ENCODE data around the gene FAM185A. TPM values are rescaled to one million over a fixed set of nuclear protein-coding genes. Genes with fewer than 3 reads are reported as not detected.
"Not testable (repeated sequence)": the region's sequence is repeated elsewhere in the genome, so short reads cannot be mapped to it uniquely, and the experiment has no call there.

The FAM185A gene
- total RNA-seq, 4 donors from 2014 or later, result 19.8 to 35.8 (median 31.6) TPM

DNA sequence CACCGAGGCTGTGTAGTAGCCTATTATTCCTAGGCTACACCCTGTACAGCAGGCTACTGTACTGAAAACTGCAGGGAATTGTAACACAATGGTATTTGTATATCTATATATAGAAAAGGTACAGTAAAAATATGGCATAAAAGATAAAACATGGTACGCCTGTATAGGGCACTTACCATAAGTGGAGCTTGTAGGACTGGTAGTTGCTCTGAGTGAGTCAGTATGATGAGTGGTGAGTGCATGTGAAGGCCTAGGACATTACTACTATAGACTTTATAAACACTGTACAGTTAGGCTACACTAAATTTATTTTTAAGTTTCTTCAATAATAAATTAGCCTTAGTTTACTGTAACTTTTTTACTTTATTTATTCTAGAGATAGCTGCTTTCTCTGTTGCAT is 40.0 kb downstream of the FAM185A start:
- H3K9me3 ChIP-seq; H3K27ac ChIP-seq; H3K27me3 ChIP-seq; H3K36me3 ChIP-seq; H3K4me1 ChIP-seq; intact Hi-C loops (cut with DNase I); DNase-seq; H3K4me3 ChIP-seq (replicated peaks in 1 of 3): not testable (repeated sequence)
- WGBS, 2 donors, result 83 to 91% methylated on average over 2 of the region's 2 CpGs

DNA sequence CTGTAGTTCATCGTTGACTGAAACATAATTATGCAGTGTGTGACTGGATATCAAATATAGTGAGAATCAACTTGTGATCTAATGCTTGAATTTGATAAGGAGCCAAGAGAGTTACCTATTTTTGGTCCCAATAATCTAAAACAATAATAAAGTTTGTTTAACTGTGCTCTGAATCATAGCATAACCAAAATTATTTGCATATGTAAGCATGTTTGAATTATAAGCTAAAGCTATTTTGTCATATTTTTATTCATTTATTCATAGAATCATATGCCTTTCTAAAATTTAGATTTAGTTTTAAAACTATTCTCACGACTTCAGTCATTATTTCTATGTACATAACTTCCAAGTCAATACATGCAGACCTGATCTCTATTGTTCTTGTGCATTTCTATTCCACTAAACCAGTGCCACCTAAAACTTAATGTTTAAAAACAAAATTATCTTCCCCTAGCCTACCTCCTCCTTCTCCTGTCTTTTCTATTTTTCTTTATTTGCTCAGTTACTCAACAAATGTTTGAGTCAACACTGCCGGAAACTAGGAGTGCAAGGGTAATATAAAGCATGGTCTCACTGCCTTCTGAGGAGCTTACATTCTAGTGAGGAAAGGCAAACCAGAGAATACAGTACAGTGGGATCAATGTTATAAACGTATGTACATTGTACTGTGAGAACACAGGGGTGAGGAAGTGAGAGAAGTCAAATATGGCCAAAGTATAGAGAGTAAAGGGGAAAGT is 41.7 kb downstream of the FAM185A start:
- H3K27me3 ChIP-seq; DNase-seq; intact Hi-C loops (cut with DNase I); H3K9me3 ChIP-seq; H3K36me3 ChIP-seq; H3K4me3 ChIP-seq (replicated peaks in 1 of 3); H3K27ac ChIP-seq; H3K4me1 ChIP-seq: not testable (repeated sequence)
- 91 to 93% methylated on average over 4 of the region's 4 CpGs for WGBS, 2 donors

DNA sequence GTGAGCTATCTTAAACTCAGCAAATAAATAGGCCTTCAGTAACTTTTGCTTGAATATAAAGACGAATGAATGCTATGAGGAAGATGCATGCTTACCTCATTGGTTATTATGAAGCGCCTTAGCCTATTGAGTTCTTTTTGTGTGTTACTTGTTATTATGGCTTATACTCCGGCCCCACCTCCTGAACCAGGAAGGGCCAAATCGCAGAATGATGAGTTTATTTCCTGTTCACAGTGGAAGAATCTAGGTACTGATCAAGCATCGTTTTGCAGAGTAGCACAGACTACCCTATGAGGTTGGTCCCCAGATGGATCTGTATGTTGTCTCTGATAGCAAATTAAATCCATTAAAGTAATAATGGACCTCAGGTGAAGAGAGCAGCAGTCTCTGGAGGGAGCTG is 42.6 kb downstream of the FAM185A start:
- H3K27ac ChIP-seq; DNase-seq; H3K4me3 ChIP-seq (replicated peaks in 1 of 3); H3K27me3 ChIP-seq; intact Hi-C loops (cut with DNase I); H3K4me1 ChIP-seq; H3K9me3 ChIP-seq; H3K36me3 ChIP-seq: not testable (repeated sequence)
- 90 to 98% methylated on average over 5 of the region's 5 CpGs for WGBS, 2 donors

DNA sequence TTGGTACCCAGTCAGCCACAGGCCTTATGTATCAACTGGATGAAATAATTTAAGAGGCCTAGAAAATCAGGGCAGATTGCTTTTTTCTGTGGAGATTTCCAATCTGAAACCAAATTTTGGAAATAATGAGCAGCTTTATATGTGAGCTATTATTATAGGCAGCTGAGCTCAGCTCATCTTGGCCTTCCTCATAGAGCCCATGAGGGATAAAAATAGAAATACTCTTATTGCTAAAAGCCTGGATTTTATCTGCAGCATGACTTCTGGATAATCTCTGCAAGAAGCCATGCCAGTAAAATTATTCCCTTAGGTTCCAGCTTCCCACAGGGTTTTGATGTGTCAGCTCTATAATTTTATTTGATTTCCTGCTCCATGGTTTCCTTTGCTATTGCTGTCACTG is 43.0 kb downstream of the FAM185A start:
- H3K36me3 ChIP-seq; intact Hi-C loops (cut with DNase I); H3K4me3 ChIP-seq (replicated peaks in 1 of 3); H3K4me1 ChIP-seq; H3K9me3 ChIP-seq; H3K27ac ChIP-seq; H3K27me3 ChIP-seq; DNase-seq: not testable (repeated sequence)

DNA sequence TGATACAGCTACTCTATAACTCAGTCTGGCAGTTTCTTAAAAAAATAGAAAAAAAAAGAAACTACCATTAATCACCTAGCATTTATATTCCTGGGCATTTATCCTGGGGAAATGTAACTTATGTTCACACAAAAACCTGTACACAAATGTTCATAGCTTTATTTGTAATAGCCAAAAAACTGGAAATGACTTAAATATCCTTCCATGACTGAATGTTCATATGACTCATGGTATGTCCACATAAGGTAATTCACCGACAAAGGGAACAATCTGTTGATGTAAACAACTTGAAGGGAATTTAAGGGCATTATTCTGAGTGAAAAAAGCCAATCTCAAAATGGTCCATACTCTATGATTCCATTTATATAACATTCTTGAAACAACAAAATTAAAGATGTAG is 45.8 kb downstream of the FAM185A start:
- intact Hi-C loops (cut with DNase I), result not testable (repeated sequence)

DNA sequence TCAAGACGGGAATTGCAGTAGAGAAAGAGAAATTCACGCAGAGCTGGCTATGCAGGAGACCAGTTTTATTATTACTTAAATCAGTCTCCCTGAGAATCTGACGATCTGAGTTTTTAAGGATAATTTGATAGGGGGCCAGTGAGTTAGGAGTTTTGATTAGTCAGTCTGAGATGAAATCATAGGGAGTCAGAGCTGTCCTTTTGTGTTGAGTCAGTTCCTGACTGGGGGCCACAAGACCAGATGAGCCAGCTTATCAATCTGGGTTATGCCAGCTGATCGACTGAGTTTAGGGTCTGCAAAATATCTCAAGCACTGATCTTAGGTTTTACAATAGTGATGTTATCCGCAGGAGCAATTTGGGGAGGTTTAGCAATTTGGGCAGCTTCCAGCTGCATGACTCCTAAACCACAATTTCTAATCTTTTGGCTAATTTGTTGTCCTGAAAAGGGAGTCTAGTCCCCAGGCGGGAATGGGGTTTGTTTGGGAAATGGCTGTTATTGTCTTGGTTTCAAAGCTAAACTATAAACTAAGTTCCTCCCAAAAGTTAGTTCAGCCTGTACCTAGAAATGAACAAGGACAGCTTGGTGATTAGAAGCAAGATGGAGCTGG is 47.3 kb downstream of the FAM185A start:
- H3K4me1 ChIP-seq; H3K4me3 ChIP-seq (replicated peaks in 1 of 3); intact Hi-C loops (cut with DNase I); DNase-seq; H3K9me3 ChIP-seq; H3K27me3 ChIP-seq; H3K27ac ChIP-seq; H3K36me3 ChIP-seq: not testable (repeated sequence)
- WGBS, 2 donors, result 89 to 93% methylated on average over 2 to 3 of the region's 6 CpGs

More for the DNA sequence above, 45.8 kb downstream of the FAM185A start:
- H3K27me3 ChIP-seq; H3K4me1 ChIP-seq; H3K36me3 ChIP-seq; H3K4me3 ChIP-seq (replicated peaks in 1 of 3); H3K9me3 ChIP-seq; H3K27ac ChIP-seq; DNase-seq: not testable (repeated sequence)
- WGBS, 2 donors, result 76 to 89% methylated on average over 1 of the region's 1 CpG

- Histone ChIP-seq H3K9me3 (no peaks in the 10 kb centered on the region), H3K36me3 (peaks cover 0 to 5% of the 10 kb centered on the region in 2 donors), H3K27ac (no peak overlapping the region), H3K4me1 (no peaks in the 10 kb centered on the region), H3K4me3 (replicated peaks in 1 of 3) (no peak overlapping the region), H3K27me3 (no peaks in the 10 kb centered on the region)
- TF ChIP-seq CTCF (IDR thresholded peaks at IDR 0.05), result no peak
- TF ChIP-seq POLR2A (IDR thresholded peaks at IDR 0.05), result no peak
- intact Hi-C loops (cut with DNase I), result no loop called here
- 86 to 91% methylated on average over 7 of the region's 7 CpGs for WGBS, 2 donors
- no peak for DNase-seq
These were observed 57.8 kb downstream of the FAM185A start for GRCh38 chr7:102806613-102807012.

GRCh38 chr7:102810916-102811315 is 62.1 kb downstream of the FAM185A start:
- no peak for TF ChIP-seq POLR2A (IDR thresholded peaks at IDR 0.05)
- TF ChIP-seq CTCF (IDR thresholded peaks at IDR 0.05), result no peak
- Histone ChIP-seq H3K27ac (no peak overlapping the region), H3K36me3 (peaks cover 0 to 5% of the 10 kb centered on the region in 2 donors), H3K27me3 (no peaks in the 10 kb centered on the region), H3K4me3 (replicated peaks in 1 of 3) (no peak overlapping the region), H3K9me3 (no peaks in the 10 kb centered on the region), H3K4me1 (no peaks in the 10 kb centered on the region)
- intact Hi-C loops (cut with DNase I), result no loop called here
- DNase-seq, result no peak
